Fibroblast of mammary gland (primary cell): ENCODE results near the gene SMAD3.
A peak's percentile ranks its signal among the peaks of the same experiment; 100 is the strongest.
"Not testable (repeated sequence)": the region's sequence is repeated elsewhere in the genome, so short reads cannot be mapped to it uniquely, and the experiment has no call there.

Experiments used
- DNase-seq: peaks from one replicate; pipeline ENCODE4 v3.0.0-alpha.2; 2010; ENCODE audit warnings: low read depth
- H3K4me3 ChIP-seq: 2 replicates; pipeline ENCODE4 v1.5.1; 2011; ENCODE audit warnings: low read depth, mild to moderate bottlenecking, low read length, moderate library complexity; ENCODE audit not compliant: control insufficient read depth
- CTCF ChIP-seq: conservative IDR thresholded peaks from 2 replicates; pipeline ENCODE4 v1.5.1; 2011; ENCODE audit warnings: low read depth, low read length, inconsistent platforms; ENCODE audit not compliant: control insufficient read depth, insufficient read depth

SMAD3 gene

GRCh38 chr15:67065531-67066005 is at the start of gene SMAD3:
TSS of gene SMAD3 (plus strand) at chr15:67065602. CDS start at chr15:67066155, 553 bp downstream.
- TF ChIP-seq CTCF = no peak
- peak within 1 kb of the TSS; percentile 94 for H3K4me3 ChIP-seq
- peak; percentile 92 for DNase-seq

GRCh38 chr15:67017311-67017710 is 48.1 kb upstream of the SMAD3 start:
- no peak overlapping the region for H3K4me3 ChIP-seq
- TF ChIP-seq CTCF = no peak
- DNase-seq = no peak

GRCh38 chr15:67018026-67018425 is 47.4 kb upstream of the SMAD3 start:
- no peak for DNase-seq
- TF ChIP-seq CTCF = no peak
- no peak overlapping the region for H3K4me3 ChIP-seq

GRCh38 chr15:67018441-67018840 is 47.0 kb upstream of the SMAD3 start:
- DNase-seq = no peak
- no peak overlapping the region for H3K4me3 ChIP-seq
- TF ChIP-seq CTCF = no peak

GRCh38 chr15:67019069-67019468 is 46.3 kb upstream of the SMAD3 start:
- DNase-seq = no peak
- no peak for TF ChIP-seq CTCF
- H3K4me3 ChIP-seq = no peak overlapping the region

- DNase-seq = no peak
- TF ChIP-seq CTCF = no peak
- no peak overlapping the region for H3K4me3 ChIP-seq
These were observed 45.4 kb upstream of the SMAD3 start for GRCh38 chr15:67019884-67020520.

GRCh38 chr15:67020668-67021067 is 44.7 kb upstream of the SMAD3 start:
- H3K4me3 ChIP-seq, DNase-seq: not testable (repeated sequence)
